ENCODE measurements around the gene CDADC1.

CDADC1 gene

DNA sequence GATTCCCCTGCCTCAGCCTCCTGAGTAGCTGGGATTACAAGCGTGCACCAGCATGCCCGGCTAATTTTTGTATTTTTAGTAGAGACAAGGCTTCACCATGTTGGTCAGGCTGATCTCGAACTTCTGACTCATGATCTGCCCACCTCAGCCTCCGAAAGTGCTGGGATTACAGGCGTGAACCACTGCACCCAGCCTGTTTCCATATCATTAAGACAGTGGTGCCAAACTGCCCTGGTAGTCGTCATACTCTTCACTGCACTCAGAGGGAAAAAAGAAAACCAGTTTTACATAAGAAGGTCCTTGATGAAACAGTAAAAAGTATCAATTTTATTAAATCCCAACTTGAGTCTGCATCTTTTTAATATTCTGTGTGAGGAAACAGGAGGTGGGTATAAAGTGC, 14.9 kb downstream of the CDADC1 start:
- H2BK12ac ChIP-seq (ENCODE audit: low read length) = no peak overlapping the region
- no peak overlapping the region for H3K4ac ChIP-seq (ENCODE audit: low read length)
- DNase-seq (ENCODE audit: low spot score) = no peak
- H3K4me2 ChIP-seq (ENCODE audit: insufficient read depth, low read length, poor library complexity, severe bottlenecking) = no peak overlapping the region
- H2AFZ ChIP-seq (ENCODE audit: low read length) = no peak overlapping the region
- H4K91ac ChIP-seq (ENCODE audit: low read depth, low read length, poor library complexity) = no peak overlapping the region
- H3K18ac ChIP-seq (ENCODE audit: low read length) = no peak overlapping the region
- H2AK5ac ChIP-seq (ENCODE audit: low read depth, low read length) = no peak overlapping the region
- H4K8ac ChIP-seq (ENCODE audit: low read depth, low read length) = no peak overlapping the region
- no peak overlapping the region for H2BK5ac ChIP-seq (ENCODE audit: low read length)
- H2BK15ac ChIP-seq (ENCODE audit: low read length) = no peak overlapping the region
- H3K9me3 ChIP-seq (replicated peaks in 1 of 2; ENCODE audit: control insufficient read depth in 2 of 2, insufficient read depth in 1 of 2, low read depth in 1 of 2, low read length in 2 of 2) = no peaks in the 10 kb centered on the region
- no peak overlapping the region for H3K9ac ChIP-seq (ENCODE audit: low read depth, low read length, poor library complexity)
- H3K14ac ChIP-seq (ENCODE audit: low read length) = no peak overlapping the region
- no peaks in the 10 kb centered on the region for H3K27me3 ChIP-seq (ENCODE audit: control insufficient read depth in 3 of 3, insufficient read depth in 3 of 3, low read depth in 1 of 3, low read length in 3 of 3)
- no peak overlapping the region for H3K23ac ChIP-seq (ENCODE audit: low read depth, low read length, poor library complexity)
- no peaks in the 10 kb centered on the region for H3K4me1 ChIP-seq (ENCODE audit: control insufficient read depth in 2 of 2, insufficient read depth in 1 of 2, low read depth in 1 of 2, low read length in 2 of 2)
- H3K36me3 ChIP-seq (replicated peaks in 1 of 2; ENCODE audit: control insufficient read depth in 2 of 2, insufficient read depth in 2 of 2, low read length in 2 of 2) = peaks cover 4 to 19% of the 10 kb centered on the region in 2 donors
- H3K27ac ChIP-seq (replicated peaks; ENCODE audit: low read length) = no peak overlapping the region
- H2BK120ac ChIP-seq (ENCODE audit: low read depth, low read length) = no peak overlapping the region
- no CpG with 5 or more reads among the region's 6 CpGs for WGBS, 2 donors (ENCODE audit: extremely low coverage in 2 of 2, insufficient read length in 2 of 2, insufficient replicate concordance in 1 of 2)
- no peak overlapping the region for H3K4me3 ChIP-seq (ENCODE audit: low read length in 2 of 2)
- no peaks in the 10 kb centered on the region for H3K79me1 ChIP-seq (ENCODE audit: low read depth, low read length)

DNA sequence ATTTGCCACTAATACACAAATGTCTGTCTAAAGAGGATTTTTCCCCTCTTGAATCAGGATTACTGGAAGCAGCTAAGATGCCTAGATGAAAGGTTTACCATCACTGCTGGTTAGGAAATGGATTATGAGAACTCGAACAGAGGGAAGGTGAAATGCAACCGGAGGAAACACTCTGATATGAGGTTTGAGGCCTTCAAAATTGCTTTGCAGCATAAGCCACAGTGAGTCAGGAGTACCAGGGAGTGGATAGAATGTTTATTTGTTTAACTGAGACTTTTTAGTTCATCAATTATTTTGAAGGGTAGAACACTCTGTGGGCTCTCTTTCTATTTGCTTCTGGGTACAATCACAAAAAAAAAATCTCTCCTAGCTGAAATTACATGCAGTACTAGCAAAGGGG, 18.1 kb downstream of the CDADC1 start:
- H3K23ac ChIP-seq (ENCODE audit: low read depth, low read length, poor library complexity) = no peak overlapping the region
- H4K91ac ChIP-seq (ENCODE audit: low read depth, low read length, poor library complexity) = no peak overlapping the region
- no peak overlapping the region for H2BK5ac ChIP-seq (ENCODE audit: low read length)
- H3K4me2 ChIP-seq (ENCODE audit: insufficient read depth, low read length, poor library complexity, severe bottlenecking) = no peak overlapping the region
- H3K36me3 ChIP-seq (replicated peaks in 1 of 2; ENCODE audit: control insufficient read depth in 2 of 2, insufficient read depth in 2 of 2, low read length in 2 of 2) = peaks cover 0 to 6% of the 10 kb centered on the region in 2 donors
- no peak overlapping the region for H3K27ac ChIP-seq (replicated peaks; ENCODE audit: low read length)
- no peak overlapping the region for H3K18ac ChIP-seq (ENCODE audit: low read length)
- H4K8ac ChIP-seq (ENCODE audit: low read depth, low read length) = no peak overlapping the region
- no peak overlapping the region for H2BK120ac ChIP-seq (ENCODE audit: low read depth, low read length)
- no peaks in the 10 kb centered on the region for H3K4me1 ChIP-seq (ENCODE audit: control insufficient read depth in 2 of 2, insufficient read depth in 1 of 2, low read depth in 1 of 2, low read length in 2 of 2)
- H2BK12ac ChIP-seq (ENCODE audit: low read length) = no peak overlapping the region
- no peaks in the 10 kb centered on the region for H3K79me1 ChIP-seq (ENCODE audit: low read depth, low read length)
- no peak overlapping the region for H2BK15ac ChIP-seq (ENCODE audit: low read length)
- H3K4ac ChIP-seq (ENCODE audit: low read length) = no peak overlapping the region
- no peaks in the 10 kb centered on the region for H3K9me3 ChIP-seq (replicated peaks in 1 of 2; ENCODE audit: control insufficient read depth in 2 of 2, insufficient read depth in 1 of 2, low read depth in 1 of 2, low read length in 2 of 2)
- H3K4me3 ChIP-seq (ENCODE audit: low read length in 2 of 2) = no peak overlapping the region
- DNase-seq (ENCODE audit: low spot score) = no peak
- WGBS, 2 donors (ENCODE audit: extremely low coverage in 2 of 2, insufficient read length in 2 of 2, insufficient replicate concordance in 1 of 2) = no CpG with 5 or more reads among the region's 2 CpGs
- H3K14ac ChIP-seq (ENCODE audit: low read length) = no peak overlapping the region
- no peaks in the 10 kb centered on the region for H3K27me3 ChIP-seq (ENCODE audit: control insufficient read depth in 3 of 3, insufficient read depth in 3 of 3, low read depth in 1 of 3, low read length in 3 of 3)
- no peak overlapping the region for H3K9ac ChIP-seq (ENCODE audit: low read depth, low read length, poor library complexity)
- no peak overlapping the region for H2AK5ac ChIP-seq (ENCODE audit: low read depth, low read length)
- no peak overlapping the region for H2AFZ ChIP-seq (ENCODE audit: low read length)

DNA sequence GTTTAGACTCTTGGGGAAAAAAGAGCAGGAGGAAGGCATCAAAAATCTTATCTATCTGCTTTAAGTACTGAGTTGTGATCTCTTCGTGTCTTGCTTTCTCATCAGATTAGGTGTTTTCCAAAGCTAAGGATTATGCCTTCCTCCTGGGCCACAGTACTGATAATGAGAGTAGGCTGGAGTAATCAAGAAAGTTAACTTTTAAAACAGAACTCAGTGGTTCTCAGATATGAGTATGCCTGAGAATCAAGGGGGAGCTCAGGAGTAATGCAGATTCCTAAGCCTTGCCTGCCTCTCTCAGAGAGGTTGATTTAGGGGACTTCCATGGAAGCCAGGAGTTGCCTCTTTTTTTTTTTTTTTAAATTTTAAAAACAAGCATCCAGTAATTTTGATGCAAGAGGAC, 23.5 kb downstream of the CDADC1 start:
- no peak for DNase-seq (ENCODE audit: low spot score)
- Histone ChIP-seq H3K4ac (ENCODE audit: low read length) (no peak overlapping the region), H3K14ac (ENCODE audit: low read length) (no peak overlapping the region), H4K8ac (ENCODE audit: low read depth, low read length) (no peak overlapping the region), H3K27me3 (ENCODE audit: control insufficient read depth in 3 of 3, insufficient read depth in 3 of 3, low read depth in 1 of 3, low read length in 3 of 3) (no peaks in the 10 kb centered on the region), H3K9ac (ENCODE audit: low read depth, low read length, poor library complexity) (no peak overlapping the region), H2BK15ac (ENCODE audit: low read length) (no peak overlapping the region), H3K27ac (replicated peaks; ENCODE audit: low read length) (no peak overlapping the region), H4K91ac (ENCODE audit: low read depth, low read length, poor library complexity) (no peak overlapping the region), H2BK12ac (ENCODE audit: low read length) (no peak overlapping the region), H2AK5ac (ENCODE audit: low read depth, low read length) (no peak overlapping the region), H3K79me1 (ENCODE audit: low read depth, low read length) (no peaks in the 10 kb centered on the region), H3K4me2 (ENCODE audit: insufficient read depth, low read length, poor library complexity, severe bottlenecking) (no peak overlapping the region), H2BK120ac (ENCODE audit: low read depth, low read length) (no peak overlapping the region), H3K9me3 (replicated peaks in 1 of 2; ENCODE audit: control insufficient read depth in 2 of 2, insufficient read depth in 1 of 2, low read depth in 1 of 2, low read length in 2 of 2) (no peaks in the 10 kb centered on the region), H3K23ac (ENCODE audit: low read depth, low read length, poor library complexity) (no peak overlapping the region), H3K4me3 (ENCODE audit: low read length in 2 of 2) (no peak overlapping the region), H3K36me3 (replicated peaks in 1 of 2; ENCODE audit: control insufficient read depth in 2 of 2, insufficient read depth in 2 of 2, low read length in 2 of 2) (no peaks in the 10 kb centered on the region), H3K4me1 (ENCODE audit: control insufficient read depth in 2 of 2, insufficient read depth in 1 of 2, low read depth in 1 of 2, low read length in 2 of 2) (no peaks in the 10 kb centered on the region), H3K18ac (ENCODE audit: low read length) (no peak overlapping the region), H2AFZ (ENCODE audit: low read length) (no peak overlapping the region), H2BK5ac (ENCODE audit: low read length) (no peak overlapping the region)
- WGBS, 2 donors (ENCODE audit: extremely low coverage in 2 of 2, insufficient read length in 2 of 2, insufficient replicate concordance in 1 of 2) = no CpG with 5 or more reads among the region's 1 CpG

DNA sequence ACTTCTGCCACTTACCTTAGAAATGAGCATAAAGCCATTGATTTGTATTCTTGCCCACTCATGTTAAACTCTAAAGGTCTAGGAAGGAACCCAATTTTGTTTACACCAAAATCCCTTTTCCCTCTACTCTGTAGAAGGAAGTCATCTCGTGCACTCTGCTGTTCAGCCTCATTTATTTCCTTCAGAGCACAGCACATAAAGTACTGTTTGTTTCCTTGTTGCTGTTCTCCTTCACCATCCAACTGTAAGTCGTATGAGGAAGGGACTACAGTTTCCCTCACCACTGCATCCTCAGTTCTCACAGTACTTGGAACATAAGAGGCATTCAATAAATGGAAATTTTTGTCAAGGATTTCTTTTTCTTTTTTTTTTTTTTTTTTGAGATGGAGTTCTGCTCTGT, 24.6 kb downstream of the CDADC1 start:
- H2AK5ac ChIP-seq (ENCODE audit: low read depth, low read length) = no peak overlapping the region
- no peak overlapping the region for H2BK15ac ChIP-seq (ENCODE audit: low read length)
- H3K4me2 ChIP-seq (ENCODE audit: insufficient read depth, low read length, poor library complexity, severe bottlenecking) = no peak overlapping the region
- H4K8ac ChIP-seq (ENCODE audit: low read depth, low read length) = no peak overlapping the region
- WGBS, 2 donors (ENCODE audit: extremely low coverage in 2 of 2, insufficient read length in 2 of 2, insufficient replicate concordance in 1 of 2) = no CpG with 5 or more reads among the region's 2 CpGs
- no peak overlapping the region for H2BK5ac ChIP-seq (ENCODE audit: low read length)
- H2AFZ ChIP-seq (ENCODE audit: low read length) = peak overlapping the region; percentile 9
- no peak overlapping the region for H3K14ac ChIP-seq (ENCODE audit: low read length)
- no peak overlapping the region for H2BK120ac ChIP-seq (ENCODE audit: low read depth, low read length)
- H3K36me3 ChIP-seq (replicated peaks in 1 of 2; ENCODE audit: control insufficient read depth in 2 of 2, insufficient read depth in 2 of 2, low read length in 2 of 2) = no peaks in the 10 kb centered on the region
- no peaks in the 10 kb centered on the region for H3K4me1 ChIP-seq (ENCODE audit: control insufficient read depth in 2 of 2, insufficient read depth in 1 of 2, low read depth in 1 of 2, low read length in 2 of 2)
- H3K27me3 ChIP-seq (ENCODE audit: control insufficient read depth in 3 of 3, insufficient read depth in 3 of 3, low read depth in 1 of 3, low read length in 3 of 3) = no peaks in the 10 kb centered on the region
- no peak overlapping the region for H2BK12ac ChIP-seq (ENCODE audit: low read length)
- H3K23ac ChIP-seq (ENCODE audit: low read depth, low read length, poor library complexity) = no peak overlapping the region
- H3K9ac ChIP-seq (ENCODE audit: low read depth, low read length, poor library complexity) = no peak overlapping the region
- H3K4ac ChIP-seq (ENCODE audit: low read length) = no peak overlapping the region
- no peak overlapping the region for H3K18ac ChIP-seq (ENCODE audit: low read length)
- H3K9me3 ChIP-seq (replicated peaks in 1 of 2; ENCODE audit: control insufficient read depth in 2 of 2, insufficient read depth in 1 of 2, low read depth in 1 of 2, low read length in 2 of 2) = no peaks in the 10 kb centered on the region
- no peak overlapping the region for H3K27ac ChIP-seq (replicated peaks; ENCODE audit: low read length)
- H4K91ac ChIP-seq (ENCODE audit: low read depth, low read length, poor library complexity) = no peak overlapping the region
- no peak overlapping the region for H3K4me3 ChIP-seq (ENCODE audit: low read length in 2 of 2)
- H3K79me1 ChIP-seq (ENCODE audit: low read depth, low read length) = no peaks in the 10 kb centered on the region
- DNase-seq (ENCODE audit: low spot score) = no peak
